ENCODE results near the gene FAM98C.

The FAM98C gene

DNA sequence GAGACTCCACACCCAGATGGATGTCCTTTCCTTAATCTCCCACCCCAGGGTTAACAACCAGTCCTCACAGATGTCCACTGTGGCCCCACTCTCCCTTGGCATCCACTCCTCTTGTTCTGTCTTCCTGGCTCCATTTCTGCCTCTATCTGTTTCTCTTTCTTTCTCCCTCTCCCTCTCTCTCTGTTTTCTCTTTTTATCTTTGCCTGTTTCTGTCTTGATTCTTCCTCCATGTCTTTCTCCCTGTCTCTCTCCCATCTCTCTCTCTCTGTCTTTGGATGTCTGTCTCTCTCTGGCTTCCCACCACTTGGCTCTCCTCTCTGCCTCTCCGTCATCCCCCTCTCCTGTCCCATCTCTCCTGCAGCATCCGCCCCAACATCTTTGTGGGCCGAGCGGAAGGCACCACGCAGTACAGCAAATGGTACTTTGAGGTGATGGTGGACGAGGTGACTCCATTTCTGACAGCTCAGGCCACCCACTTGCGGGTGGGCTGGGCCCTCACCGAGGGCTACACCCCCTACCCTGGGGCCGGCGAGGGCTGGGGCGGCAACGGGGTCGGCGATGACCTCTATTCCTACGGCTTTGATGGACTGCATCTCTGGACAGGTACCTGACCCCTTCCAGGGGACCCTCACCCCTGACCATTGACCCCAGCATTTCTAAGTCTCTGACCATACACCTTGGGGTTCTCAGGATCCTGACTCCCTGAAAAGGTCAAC, 55.0 kb downstream of the FAM98C start:
- DNase-seq (ENCODE audit: low spot score) = no peak
- TF ChIP-seq, protein P1, sequence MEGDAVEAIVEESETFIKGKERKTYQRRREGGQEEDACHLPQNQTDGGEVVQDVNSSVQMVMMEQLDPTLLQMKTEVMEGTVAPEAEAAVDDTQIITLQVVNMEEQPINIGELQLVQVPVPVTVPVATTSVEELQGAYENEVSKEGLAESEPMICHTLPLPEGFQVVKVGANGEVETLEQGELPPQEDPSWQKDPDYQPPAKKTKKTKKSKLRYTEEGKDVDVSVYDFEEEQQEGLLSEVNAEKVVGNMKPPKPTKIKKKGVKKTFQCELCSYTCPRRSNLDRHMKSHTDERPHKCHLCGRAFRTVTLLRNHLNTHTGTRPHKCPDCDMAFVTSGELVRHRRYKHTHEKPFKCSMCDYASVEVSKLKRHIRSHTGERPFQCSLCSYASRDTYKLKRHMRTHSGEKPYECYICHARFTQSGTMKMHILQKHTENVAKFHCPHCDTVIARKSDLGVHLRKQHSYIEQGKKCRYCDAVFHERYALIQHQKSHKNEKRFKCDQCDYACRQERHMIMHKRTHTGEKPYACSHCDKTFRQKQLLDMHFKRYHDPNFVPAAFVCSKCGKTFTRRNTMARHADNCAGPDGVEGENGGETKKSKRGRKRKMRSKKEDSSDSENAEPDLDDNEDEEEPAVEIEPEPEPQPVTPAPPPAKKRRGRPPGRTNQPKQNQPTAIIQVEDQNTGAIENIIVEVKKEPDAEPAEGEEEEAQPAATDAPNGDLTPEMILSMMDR (IDR thresholded peaks at IDR 0.05) = no peak
- H3K4me3 ChIP-seq = no peak overlapping the region
- H3K27ac ChIP-seq = no peak overlapping the region
